Ammon's horn (tissue), 1 donor: ENCODE measurements around the gene STAT5B.
"Not testable (repeated sequence)": the region's sequence is repeated elsewhere in the genome, so short reads cannot be mapped to it uniquely, and the experiment has no call there.

ENCODE experiments used
- DNase-seq: peaks from one replicate; pipeline ENCODE4 v3.0.0-alpha.2; 2016; ENCODE audit warnings: low spot score

The STAT5B gene

GRCh38 chr17:42305543-42306384 is 29.6 kb upstream of the STAT5B start:
- DNase-seq: no peak

- DNase-seq: not testable (repeated sequence)
These were observed 28.8 kb upstream of the STAT5B start for GRCh38 chr17:42305031-42305330.

- no peak for DNase-seq
These were observed 28.2 kb upstream of the STAT5B start for GRCh38 chr17:42304187-42305030.

GRCh38 chr17:42303694-42304093 is 27.5 kb upstream of the STAT5B start:
- DNase-seq: no peak

- DNase-seq: no peak
These were observed 24.8 kb upstream of the STAT5B start for GRCh38 chr17:42301022-42301421.

DNA sequence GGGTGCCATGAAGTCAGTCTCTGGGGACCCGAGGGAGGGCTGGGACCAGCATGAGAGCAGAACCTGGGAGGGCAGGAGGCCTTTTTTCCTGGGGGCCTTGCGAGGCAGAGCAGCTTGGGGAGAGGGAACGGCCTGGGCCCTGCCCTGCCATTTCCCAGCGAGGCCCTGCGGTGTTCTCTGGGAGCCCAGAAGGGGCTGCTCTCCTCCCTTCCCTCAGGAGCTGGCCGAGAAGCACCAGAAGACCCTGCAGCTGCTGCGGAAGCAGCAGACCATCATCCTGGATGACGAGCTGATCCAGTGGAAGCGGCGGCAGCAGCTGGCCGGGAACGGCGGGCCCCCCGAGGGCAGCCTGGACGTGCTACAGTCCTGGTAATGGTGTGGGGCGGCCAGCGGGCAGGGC is 23.7 kb upstream of the STAT5B start:
- not testable (repeated sequence) for DNase-seq

- not testable (repeated sequence) for DNase-seq
These were observed 23.2 kb upstream of the STAT5B start for GRCh38 chr17:42299361-42299760.

DNA sequence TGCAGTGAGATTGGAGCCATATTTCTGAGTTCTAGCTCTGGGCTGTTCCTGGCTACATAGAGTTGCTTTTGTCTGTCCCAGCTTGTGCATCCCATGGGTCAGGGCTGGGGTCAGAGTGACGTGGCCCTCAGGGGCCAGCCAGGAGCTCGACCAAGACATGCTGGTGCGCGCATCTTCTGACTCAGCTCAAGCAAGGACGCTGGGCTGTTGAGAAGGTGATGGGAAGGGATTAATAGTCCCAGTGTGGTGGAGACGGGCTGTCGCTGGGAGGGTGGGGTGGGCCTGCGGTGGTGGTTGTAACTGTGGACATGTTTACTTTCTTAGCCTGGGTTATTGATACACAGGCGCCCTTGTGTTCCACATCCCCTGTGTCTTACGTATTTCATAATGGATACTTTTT is 21.6 kb upstream of the STAT5B start:
- not testable (repeated sequence) for DNase-seq

DNA sequence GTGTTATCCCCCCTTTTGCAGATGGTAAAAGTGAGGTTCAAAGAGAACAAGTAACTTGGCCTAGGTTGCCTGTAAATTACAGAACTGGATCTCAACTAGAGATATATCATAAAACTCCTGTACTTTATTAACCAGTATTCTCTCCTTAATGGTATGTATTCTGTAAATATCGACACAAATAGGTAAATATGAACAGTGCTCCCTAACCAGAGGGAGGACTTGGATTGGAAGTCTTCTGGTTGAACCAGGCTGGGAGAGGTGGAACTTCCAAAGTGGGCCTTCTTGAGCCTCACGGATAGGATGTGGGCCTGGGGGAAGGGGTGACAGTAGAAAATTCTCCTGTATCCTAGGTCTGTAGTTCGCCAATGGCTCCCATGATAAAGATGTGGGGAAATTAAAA is 19.8 kb upstream of the STAT5B start:
- DNase-seq: no peak

DNA sequence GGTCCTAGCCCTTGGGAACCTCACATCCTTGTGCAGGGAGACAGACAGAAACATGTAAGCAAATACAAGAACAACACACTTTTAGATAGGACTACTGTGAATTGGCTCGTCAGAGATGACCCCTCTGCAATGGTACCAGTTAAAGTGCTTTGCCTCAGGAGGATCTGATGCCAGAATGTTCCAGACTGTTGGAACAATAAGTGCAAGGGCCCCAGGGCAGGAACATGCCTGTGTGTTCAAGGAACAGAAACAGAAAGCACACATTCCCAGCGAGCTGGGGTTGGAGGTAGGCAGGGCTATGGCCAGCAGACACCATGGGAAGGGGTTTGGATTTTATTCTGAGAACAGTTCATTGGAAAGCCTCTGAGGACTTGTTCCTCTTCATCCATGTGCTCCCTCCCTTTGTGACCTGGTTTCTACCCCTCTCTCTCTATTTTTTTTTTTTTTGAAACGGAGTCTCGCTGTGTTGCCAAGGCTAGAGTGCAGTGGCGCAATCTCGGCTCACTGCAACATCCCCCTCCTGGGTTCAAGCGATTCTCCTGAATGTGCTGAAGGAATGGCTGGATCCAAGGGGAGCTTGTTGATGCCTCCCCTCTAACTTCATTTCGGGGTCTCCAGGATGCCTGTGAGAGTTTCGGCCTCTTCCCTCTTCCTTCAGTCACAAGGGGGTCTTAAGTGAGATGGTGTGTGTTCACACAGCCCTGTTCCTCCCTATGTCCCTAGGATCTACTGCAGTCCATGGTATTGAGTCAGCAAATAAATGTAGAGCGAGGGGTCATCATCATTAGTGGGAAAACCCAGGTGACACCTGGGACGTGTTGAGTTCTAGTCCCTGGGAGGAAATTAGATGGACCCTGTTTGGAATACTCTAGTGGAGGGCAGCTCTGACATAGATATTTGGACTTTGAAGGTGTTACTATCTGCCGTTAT is 18.5 kb upstream of the STAT5B start:
- DNase-seq: no peak

GRCh38 chr17:42291129-42291528 is 14.9 kb upstream of the STAT5B start:
- no peak for DNase-seq

GRCh38 chr17:42290577-42290976 is 14.4 kb upstream of the STAT5B start:
- no peak for DNase-seq

GRCh38 chr17:42289611-42290181 is 13.5 kb upstream of the STAT5B start:
- DNase-seq: no peak

DNA sequence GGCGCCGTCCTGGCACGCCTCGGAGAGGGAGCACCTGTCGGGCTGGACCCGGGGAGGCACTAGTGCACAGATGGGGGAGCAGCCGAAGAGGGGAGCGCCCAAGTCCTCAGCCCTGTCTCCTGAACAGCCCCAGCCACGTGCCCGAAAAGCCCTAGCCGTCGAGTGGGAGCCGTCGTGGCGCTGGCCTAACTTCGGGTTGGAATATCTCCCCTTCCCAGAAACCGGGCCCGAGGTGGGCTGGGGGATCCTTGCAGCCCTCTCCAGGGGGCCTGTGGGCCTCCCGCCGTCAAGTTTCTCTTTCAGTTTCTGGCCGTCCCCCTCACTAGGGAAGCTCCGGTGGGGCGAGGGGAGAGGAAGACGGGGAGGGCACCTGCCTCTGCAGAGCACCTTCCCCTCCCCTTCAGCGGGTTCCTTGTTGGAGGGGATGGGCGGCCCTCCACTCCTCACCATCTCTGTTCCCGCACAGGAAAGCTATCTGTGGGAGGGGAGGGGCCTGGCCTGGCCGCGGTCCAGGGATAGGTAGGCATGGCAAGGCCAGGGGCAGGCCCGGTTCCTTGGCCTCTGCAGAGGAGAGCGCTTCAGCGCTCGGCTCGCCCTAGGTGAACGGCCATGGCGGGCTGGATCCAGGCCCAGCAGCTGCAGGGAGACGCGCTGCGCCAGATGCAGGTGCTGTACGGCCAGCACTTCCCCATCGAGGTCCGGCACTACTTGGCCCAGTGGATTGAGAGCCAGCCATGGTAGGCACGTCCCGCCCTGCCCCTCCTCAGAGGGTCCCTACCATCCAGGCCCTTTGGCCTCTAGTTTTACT is 12.8 kb upstream of the STAT5B start:
- no peak for DNase-seq

DNA sequence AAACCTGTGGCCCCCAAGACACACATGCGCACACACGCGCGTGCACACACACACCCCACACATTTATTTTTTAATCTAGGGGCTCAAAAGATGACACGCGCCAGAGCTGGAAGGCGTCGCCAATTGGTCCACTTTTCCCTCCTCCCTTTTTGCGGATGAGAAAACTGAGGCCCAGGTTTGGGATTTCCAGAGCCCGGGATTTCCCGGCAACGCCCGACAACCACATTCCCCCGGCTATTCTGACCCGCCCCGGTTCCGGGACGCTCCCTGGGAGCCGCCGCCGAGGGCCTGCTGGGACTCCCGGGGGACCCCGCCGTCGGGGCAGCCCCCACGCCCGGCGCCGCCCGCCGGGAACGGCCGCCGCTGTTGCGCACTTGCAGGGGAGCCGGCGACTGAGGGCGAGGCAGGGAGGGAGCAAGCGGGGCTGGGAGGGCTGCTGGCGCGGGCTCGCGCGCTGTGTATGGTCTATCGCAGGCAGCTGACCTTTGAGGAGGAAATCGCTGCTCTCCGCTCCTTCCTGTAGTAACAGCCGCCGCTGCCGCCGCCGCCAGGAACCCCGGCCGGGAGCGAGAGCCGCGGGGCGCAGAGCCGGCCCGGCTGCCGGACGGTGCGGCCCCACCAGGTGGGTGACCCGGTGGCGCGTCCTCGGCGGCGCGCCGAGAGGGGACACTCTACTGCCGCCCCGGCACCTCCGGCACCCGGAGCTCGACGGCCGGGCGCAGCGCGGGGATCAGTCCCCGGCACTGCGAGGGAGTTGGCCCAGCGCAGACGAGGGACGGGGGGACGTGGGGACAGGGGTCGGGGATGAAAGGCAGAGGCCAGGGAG is 12.0 kb upstream of the STAT5B start, which contains the start of gene STAT5A:
Gene STAT5A, plus strand, starts transcription at position 522 of the 826 bp plus-strand sequence. CDS start 914 bp downstream, outside the sequence.
- DNase-seq: peak; percentile 87

DNA sequence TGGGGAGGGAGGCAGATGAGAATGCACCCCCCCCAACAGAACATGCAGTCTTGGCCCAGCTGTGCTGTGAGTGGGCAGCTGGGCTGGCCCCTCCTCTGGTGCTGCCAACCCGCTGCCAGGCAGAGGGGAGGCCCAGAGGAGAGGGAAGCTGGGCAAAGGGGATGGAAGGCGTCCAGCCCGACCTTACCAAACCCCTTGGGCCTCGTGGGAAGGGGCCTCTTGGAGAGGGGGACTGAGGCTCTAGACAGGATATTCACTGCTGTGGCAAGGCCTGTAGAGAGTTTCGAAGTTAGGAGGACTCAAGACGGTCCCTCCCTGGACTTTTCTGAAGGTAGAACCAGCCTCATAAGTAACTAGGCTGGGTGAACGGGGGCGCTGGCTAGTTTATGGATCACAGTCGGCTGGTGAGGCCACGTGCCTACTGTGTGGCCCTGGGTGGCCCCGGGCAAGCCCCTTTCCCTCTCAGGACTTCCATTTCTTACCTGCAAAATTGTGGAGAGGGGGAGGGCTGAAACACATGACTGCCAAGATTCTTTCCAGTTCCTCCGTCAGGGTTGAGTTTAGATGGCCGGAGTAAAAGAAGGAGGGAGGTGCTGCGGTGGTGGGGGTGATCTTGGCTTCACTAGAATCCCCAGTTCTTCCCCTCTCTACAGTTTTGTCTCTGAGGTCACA is 11.2 kb upstream of the STAT5B start:
- DNase-seq: peak; percentile 75

GRCh38 chr17:42286411-42287221 is 10.4 kb upstream of the STAT5B start:
- DNase-seq: no peak

DNA sequence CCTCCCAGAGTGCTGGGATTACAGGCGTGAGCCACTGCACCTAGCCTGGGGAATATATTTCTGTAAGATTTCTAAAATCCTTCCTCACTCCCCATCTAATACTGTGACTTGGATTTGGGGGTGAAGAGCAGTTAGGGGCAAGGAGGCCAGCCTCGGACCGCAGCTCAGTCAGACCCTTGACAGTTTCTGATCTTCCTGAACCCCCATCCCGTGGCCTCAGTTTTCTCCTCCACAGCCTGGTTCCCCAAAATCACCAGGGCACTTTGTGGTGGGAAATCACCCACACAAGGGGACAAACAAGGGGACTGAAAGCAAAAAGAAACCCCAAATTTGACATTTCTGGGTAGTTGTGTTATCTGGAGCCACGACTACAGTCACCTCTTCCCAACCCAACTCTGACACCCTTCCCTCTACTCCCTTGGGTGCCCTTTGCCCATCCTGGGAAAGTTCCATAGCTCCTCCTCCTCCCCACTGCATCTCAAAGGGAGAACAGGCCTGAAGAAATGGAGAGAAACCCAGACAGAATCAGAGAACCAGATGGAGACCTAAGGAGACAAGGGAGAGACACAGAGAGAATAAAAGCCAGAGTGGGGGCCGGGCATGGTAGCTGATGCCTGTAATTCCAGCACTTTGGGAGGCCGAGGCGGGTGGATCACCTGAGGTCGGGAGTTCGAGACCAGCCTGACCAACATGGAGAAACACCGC is 9.3 kb upstream of the STAT5B start:
- DNase-seq: no peak
